OCI-LY1 (cell line): ENCODE data around the gene PCDHB7.
"Not testable (repeated sequence)": the region's sequence is repeated elsewhere in the genome, so short reads cannot be mapped to it uniquely, and the experiment has no call there.

Source experiments
- EZH2 ChIP-seq: fragments of 200-600 bp; sonication (generic), shearing (Covaris generic); IDR thresholded peaks from 2 replicates; pipeline ENCODE4 v1.8.0; 2017; ENCODE audit warnings: borderline replicate concordance, mixed run types, mild to moderate bottlenecking, antibody characterized with exemption, low read length, moderate library complexity, mixed read lengths
- TF ChIP-seq, protein P1 (sequence below): fragments of 200-600 bp; sonication (generic), shearing (Covaris generic); IDR thresholded peaks from 2 replicates; pipeline ENCODE4 v1.5.1; 2017; ENCODE audit warnings: mild to moderate bottlenecking, antibody characterized with exemption, low read length, moderate library complexity, mixed read lengths

DNA sequence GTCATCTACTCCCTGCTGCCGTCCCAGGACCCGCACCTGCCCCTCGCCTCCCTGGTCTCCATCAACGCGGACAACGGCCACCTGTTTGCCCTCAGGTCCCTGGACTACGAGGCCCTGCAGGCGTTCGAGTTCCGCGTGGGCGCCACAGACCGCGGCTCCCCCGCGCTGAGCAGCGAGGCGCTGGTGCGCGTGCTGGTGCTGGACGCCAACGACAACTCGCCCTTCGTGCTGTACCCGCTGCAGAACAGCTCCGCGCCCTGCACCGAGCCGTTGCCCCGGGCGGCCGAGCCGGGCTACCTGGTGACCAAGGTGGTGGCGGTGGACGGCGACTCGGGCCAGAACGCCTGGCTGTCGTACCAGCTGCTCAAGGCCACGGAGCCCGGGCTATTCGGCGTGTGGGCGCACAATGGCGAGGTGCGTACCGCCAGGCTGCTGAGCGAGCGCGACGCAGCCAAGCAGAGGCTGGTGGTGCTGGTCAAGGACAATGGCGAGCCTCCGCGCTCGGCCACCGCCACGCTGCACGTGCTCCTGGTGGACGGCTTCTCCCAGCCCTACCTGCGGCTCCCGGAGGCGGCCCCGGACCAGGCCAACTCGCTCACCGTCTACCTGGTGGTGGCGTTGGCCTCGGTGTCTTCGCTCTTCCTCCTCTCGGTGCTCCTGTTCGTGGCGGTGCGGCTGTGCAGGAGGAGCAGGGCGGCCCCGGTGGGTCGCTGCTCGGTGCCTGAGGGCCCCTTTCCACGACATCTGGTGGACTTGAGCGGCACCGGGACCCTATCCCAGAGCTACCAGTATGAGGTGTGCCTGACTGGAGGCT lies 2.1 kb downstream of the PCDHB7 start:
- TF ChIP-seq, protein P1, sequence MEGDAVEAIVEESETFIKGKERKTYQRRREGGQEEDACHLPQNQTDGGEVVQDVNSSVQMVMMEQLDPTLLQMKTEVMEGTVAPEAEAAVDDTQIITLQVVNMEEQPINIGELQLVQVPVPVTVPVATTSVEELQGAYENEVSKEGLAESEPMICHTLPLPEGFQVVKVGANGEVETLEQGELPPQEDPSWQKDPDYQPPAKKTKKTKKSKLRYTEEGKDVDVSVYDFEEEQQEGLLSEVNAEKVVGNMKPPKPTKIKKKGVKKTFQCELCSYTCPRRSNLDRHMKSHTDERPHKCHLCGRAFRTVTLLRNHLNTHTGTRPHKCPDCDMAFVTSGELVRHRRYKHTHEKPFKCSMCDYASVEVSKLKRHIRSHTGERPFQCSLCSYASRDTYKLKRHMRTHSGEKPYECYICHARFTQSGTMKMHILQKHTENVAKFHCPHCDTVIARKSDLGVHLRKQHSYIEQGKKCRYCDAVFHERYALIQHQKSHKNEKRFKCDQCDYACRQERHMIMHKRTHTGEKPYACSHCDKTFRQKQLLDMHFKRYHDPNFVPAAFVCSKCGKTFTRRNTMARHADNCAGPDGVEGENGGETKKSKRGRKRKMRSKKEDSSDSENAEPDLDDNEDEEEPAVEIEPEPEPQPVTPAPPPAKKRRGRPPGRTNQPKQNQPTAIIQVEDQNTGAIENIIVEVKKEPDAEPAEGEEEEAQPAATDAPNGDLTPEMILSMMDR: not testable (repeated sequence)
- TF ChIP-seq EZH2: not testable (repeated sequence)
